HEK293 (cell line): ENCODE results near the gene SULT1C3.

Source experiments
- CTCF ChIA-PET: fragments of 350-600 bp; formaldehyde crosslinking; extraction: SDS; loops from one replicate; lab custom pipeline; 2021; ENCODE audit warnings: antibody characterized with exemption; lab: Yijun Ruan, JAX
- POLR2A ChIA-PET: fragments of 300-600 bp; formaldehyde crosslinking; extraction: SDS; loops from one replicate; lab custom pipeline; 2020; ENCODE audit warnings: antibody characterized with exemption, inconsistent platforms; lab: Yijun Ruan, JAX
- H3K27ac ChIP-seq: fragments of 200-500 bp; sonication (Bioruptor generic); 2 replicates; pipeline ENCODE4 v1.5.1; 2014; ENCODE audit warnings: low read depth, low read length, control low read depth, inconsistent platforms; ENCODE audit errors: extremely low read depth
- H3K36me3 ChIP-seq, 2 experiments: fragments of 200-500 bp in 1 of 2; sonication (Bioruptor generic) in 1 of 2; 1 replicate in 1 of 2; 2 replicates in 1 of 2; pipeline ENCODE4 v1.5.1; 2014 to 2017; ENCODE audit warnings: inconsistent platforms in 2 of 2, low read length in 2 of 2; ENCODE audit not compliant: control insufficient read depth in 2 of 2, insufficient read depth in 1 of 2
- H3K4me1 ChIP-seq: fragments of 200-500 bp; sonication (Bioruptor generic); 2 replicates; pipeline ENCODE4 v1.5.1; 2014; ENCODE audit warnings: mild to moderate bottlenecking, low read length, inconsistent platforms; ENCODE audit not compliant: control insufficient read depth, insufficient read depth
- H3K4me3 ChIP-seq: 2 replicates; pipeline ENCODE4 v1.5.1; 2011; ENCODE audit warnings: low read depth, mild to moderate bottlenecking, control low read depth, low read length, moderate library complexity
- H3K9me3 ChIP-seq: fragments of 200-500 bp; sonication (Bioruptor generic); 2 replicates; pipeline ENCODE4 v1.5.1; 2014; ENCODE audit warnings: low read depth, low read length, inconsistent platforms; ENCODE audit not compliant: control insufficient read depth, insufficient read depth
- HOXC10 ChIP-seq: sonication (generic); formaldehyde crosslinking; IDR thresholded peaks from 2 replicates; pipeline ENCODE4 v1.8.1; 2023; ENCODE audit warnings: mild to moderate bottlenecking, missing genetic modification reagents
- KLF10 ChIP-seq: fragments of 450-650 bp; IDR thresholded peaks from 2 replicates; pipeline ENCODE4 v1.5.1; 2018; ENCODE audit warnings: missing biosample characterization, mild to moderate bottlenecking, missing genetic modification characterization
- KLF16 ChIP-seq: fragments of 450-650 bp; formaldehyde crosslinking; IDR thresholded peaks from 2 replicates; pipeline ENCODE4 v1.5.1; 2017; ENCODE audit warnings: missing biosample characterization, missing genetic modification characterization
- KLF7 ChIP-seq: fragments of 450-650 bp; formaldehyde crosslinking; IDR thresholded peaks from 2 replicates; pipeline ENCODE4 v1.5.1; 2016; ENCODE audit warnings: missing biosample characterization, missing genetic modification characterization, borderline replicate concordance
- MYNN ChIP-seq: fragments of 450-650 bp; formaldehyde crosslinking; IDR thresholded peaks from 2 replicates; pipeline ENCODE4 v1.5.1; 2016; ENCODE audit warnings: missing biosample characterization, missing genetic modification characterization, borderline replicate concordance
- OSR2 ChIP-seq: fragments of 450-650 bp; formaldehyde crosslinking; IDR thresholded peaks from 2 replicates; pipeline ENCODE4 v1.5.1; 2016; ENCODE audit warnings: missing biosample characterization, missing genetic modification characterization
- SALL2 ChIP-seq: fragments of 450-650 bp; formaldehyde crosslinking; IDR thresholded peaks from 2 replicates; pipeline ENCODE4 v1.5.0; 2017; ENCODE audit warnings: missing biosample characterization, mild to moderate bottlenecking, missing genetic modification characterization, borderline replicate concordance
- ZFHX2 ChIP-seq: fragments of 450-650 bp; formaldehyde crosslinking; conservative IDR thresholded peaks from 2 replicates; pipeline ENCODE4 v1.5.1; 2016; ENCODE audit warnings: missing biosample characterization, missing genetic modification characterization
- ZNF10 ChIP-seq: fragments of 450-650 bp; formaldehyde crosslinking; IDR thresholded peaks from 2 replicates; pipeline ENCODE4 v1.5.1; 2017; ENCODE audit warnings: missing biosample characterization, missing genetic modification characterization
- ZNF112 ChIP-seq: fragments of 450-650 bp; formaldehyde crosslinking; IDR thresholded peaks from 2 replicates; pipeline ENCODE4 v1.5.0; 2017; ENCODE audit warnings: missing biosample characterization, missing genetic modification characterization
- ZNF202 ChIP-seq: fragments of 450-650 bp; formaldehyde crosslinking; IDR thresholded peaks from 2 replicates; pipeline ENCODE4 v1.5.1; 2016; ENCODE audit warnings: missing biosample characterization, missing genetic modification characterization, borderline replicate concordance
- ZNF211 ChIP-seq: fragments of 450-650 bp; formaldehyde crosslinking; IDR thresholded peaks from 2 replicates; pipeline ENCODE4 v1.5.1; 2016; ENCODE audit warnings: low read depth, missing biosample characterization, missing genetic modification characterization
- ZNF324 ChIP-seq: fragments of 450-650 bp; formaldehyde crosslinking; IDR thresholded peaks from 2 replicates; pipeline ENCODE4 v1.5.1; 2016; ENCODE audit warnings: missing biosample characterization, missing genetic modification characterization
- ZNF335 ChIP-seq: fragments of 450-650 bp; formaldehyde crosslinking; conservative IDR thresholded peaks from 2 replicates; pipeline ENCODE4 v1.5.1; 2016; ENCODE audit warnings: missing biosample characterization, missing genetic modification characterization
- ZNF514 ChIP-seq: fragments of 450-650 bp; formaldehyde crosslinking; IDR thresholded peaks from 2 replicates; pipeline ENCODE4 v1.5.1; 2016; ENCODE audit warnings: missing biosample characterization, missing genetic modification characterization
- ZNF544 ChIP-seq: fragments of 450-650 bp; formaldehyde crosslinking; IDR thresholded peaks from 2 replicates; pipeline ENCODE4 v1.5.0; 2017; ENCODE audit warnings: missing biosample characterization, missing genetic modification characterization
- ZNF555 ChIP-seq: fragments of 450-650 bp; formaldehyde crosslinking; conservative IDR thresholded peaks from 2 replicates; pipeline ENCODE4 v1.5.1; 2017; ENCODE audit warnings: missing biosample characterization, mild to moderate bottlenecking, missing genetic modification characterization, inconsistent platforms
- ZNF558 ChIP-seq: fragments of 450-650 bp; formaldehyde crosslinking; IDR thresholded peaks from 2 replicates; pipeline ENCODE4 v1.5.1; 2016; ENCODE audit warnings: missing biosample characterization, missing genetic modification characterization
- ZNF596 ChIP-seq: fragments of 450-650 bp; IDR thresholded peaks from 2 replicates; pipeline ENCODE4 v1.5.0; 2018; ENCODE audit warnings: missing biosample characterization, mild to moderate bottlenecking, missing genetic modification characterization, moderate library complexity
- ZXDB ChIP-seq: fragments of 450-650 bp; formaldehyde crosslinking; IDR thresholded peaks from 2 replicates; pipeline ENCODE4 v1.5.1; 2016; ENCODE audit warnings: missing biosample characterization, missing genetic modification characterization
- TF ChIP-seq, protein P1 (sequence below): IDR thresholded peaks from 2 replicates; pipeline ENCODE4 v1.6.1; 2011; ENCODE audit warnings: mild to moderate bottlenecking, low read depth, low read length, borderline replicate concordance
- TF ChIP-seq, protein P2 (sequence below): fragments of 450-650 bp; formaldehyde crosslinking; IDR thresholded peaks from 2 replicates; pipeline ENCODE4 v1.5.1; 2017; ENCODE audit warnings: missing biosample characterization, mild to moderate bottlenecking, missing genetic modification characterization, moderate library complexity
- TF ChIP-seq, protein P3 (sequence below): fragments of 450-650 bp; formaldehyde crosslinking; IDR thresholded peaks from 2 replicates; pipeline ENCODE4 v1.5.1; 2016; ENCODE audit warnings: missing biosample characterization, missing genetic modification characterization
- TF ChIP-seq, protein P4 (sequence below): fragments of 450-650 bp; formaldehyde crosslinking; IDR thresholded peaks from 2 replicates; pipeline ENCODE4 v1.5.1; 2017; ENCODE audit warnings: missing biosample characterization, missing genetic modification characterization

SULT1C3 gene

DNA sequence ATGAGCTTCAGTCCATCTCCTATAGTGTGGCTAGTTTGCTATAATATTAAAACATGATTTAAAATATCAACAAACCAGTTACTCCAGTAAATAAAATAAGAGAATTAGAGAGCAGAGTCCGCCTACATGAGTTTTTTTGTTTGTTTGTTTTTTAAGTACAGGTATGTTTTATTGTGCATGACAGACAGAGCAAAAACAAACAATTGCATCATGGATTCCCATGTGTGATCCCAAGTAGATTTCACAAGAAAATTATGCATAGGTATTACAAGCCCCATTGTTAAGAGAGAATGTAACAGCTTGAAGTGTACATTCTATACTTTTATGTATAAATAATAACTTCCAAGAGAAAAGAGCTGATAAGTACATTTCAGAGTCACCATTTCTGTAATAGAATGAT is 21.0 kb downstream of the SULT1C3 start (continued):
- TF ChIP-seq ZXDB (tag by site-specific recombination) (no peak), ZNF10 (tag by site-specific recombination) (no peak), ZNF558 (tag by site-specific recombination) (no peak), HOXC10 (CRISPR knock-in tag) (no peak)
- TF ChIP-seq, protein P1, sequence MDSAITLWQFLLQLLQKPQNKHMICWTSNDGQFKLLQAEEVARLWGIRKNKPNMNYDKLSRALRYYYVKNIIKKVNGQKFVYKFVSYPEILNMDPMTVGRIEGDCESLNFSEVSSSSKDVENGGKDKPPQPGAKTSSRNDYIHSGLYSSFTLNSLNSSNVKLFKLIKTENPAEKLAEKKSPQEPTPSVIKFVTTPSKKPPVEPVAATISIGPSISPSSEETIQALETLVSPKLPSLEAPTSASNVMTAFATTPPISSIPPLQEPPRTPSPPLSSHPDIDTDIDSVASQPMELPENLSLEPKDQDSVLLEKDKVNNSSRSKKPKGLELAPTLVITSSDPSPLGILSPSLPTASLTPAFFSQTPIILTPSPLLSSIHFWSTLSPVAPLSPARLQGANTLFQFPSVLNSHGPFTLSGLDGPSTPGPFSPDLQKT = no peak
- TF ChIP-seq, protein P2, sequence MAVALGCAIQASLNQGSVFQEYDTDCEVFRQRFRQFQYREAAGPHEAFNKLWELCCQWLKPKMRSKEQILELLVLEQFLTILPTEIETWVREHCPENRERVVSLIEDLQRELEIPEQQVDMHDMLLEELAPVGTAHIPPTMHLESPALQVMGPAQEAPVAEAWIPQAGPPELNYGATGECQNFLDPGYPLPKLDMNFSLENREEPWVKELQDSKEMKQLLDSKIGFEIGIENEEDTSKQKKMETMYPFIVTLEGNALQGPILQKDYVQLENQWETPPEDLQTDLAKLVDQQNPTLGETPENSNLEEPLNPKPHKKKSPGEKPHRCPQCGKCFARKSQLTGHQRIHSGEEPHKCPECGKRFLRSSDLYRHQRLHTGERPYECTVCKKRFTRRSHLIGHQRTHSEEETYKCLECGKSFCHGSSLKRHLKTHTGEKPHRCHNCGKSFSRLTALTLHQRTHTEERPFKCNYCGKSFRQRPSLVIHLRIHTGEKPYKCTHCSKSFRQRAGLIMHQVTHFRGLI (tag by site-specific recombination) = no peak

DNA sequence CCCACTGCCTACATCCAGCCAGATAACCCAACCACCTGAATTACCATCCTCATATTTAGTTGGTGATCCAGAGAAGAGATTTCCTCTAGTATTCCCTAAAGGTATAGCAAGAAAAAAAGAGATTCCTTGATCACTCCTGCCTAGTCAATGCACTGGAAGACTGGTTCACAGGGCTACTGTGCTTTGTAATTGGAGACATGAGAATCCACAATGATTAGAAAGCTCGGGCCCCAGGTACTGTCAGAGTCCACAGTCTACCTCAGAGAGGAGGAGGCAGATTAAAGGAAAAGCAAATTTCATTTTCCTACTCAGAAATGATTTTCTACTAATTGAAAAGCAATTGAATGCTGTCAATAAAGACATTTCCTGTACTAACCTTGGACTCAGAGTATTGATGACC is 22.3 kb downstream of the SULT1C3 start:
- Histone ChIP-seq H3K36me3 (no peaks in the 10 kb centered on the region), H3K4me3 (no peak overlapping the region), H3K9me3 (no peaks in the 10 kb centered on the region), H3K4me1 (no peaks in the 10 kb centered on the region), H3K27ac (no peak overlapping the region)
- TF ChIP-seq, protein P3, sequence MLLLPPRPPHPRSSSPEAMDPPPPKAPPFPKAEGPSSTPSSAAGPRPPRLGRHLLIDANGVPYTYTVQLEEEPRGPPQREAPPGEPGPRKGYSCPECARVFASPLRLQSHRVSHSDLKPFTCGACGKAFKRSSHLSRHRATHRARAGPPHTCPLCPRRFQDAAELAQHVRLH (tag by site-specific recombination) = no peak
- TF ChIP-seq ZNF544 (tag by site-specific recombination) (no peak), ZFHX2 (tag by site-specific recombination) (no peak), KLF7 (tag by site-specific recombination) (no peak), ZNF112 (no peak), ZNF324 (tag by site-specific recombination) (no peak), ZNF202 (tag by site-specific recombination) (no peak), SALL2 (no peak), ZNF555 (tag by site-specific recombination) (no peak), KLF10 (tag by site-specific recombination) (no peak), ZNF514 (tag by site-specific recombination) (no peak), ZNF596 (tag by site-specific recombination) (no peak), KLF16 (no peak), MYNN (tag by site-specific recombination) (no peak), ZNF211 (tag by site-specific recombination) (no peak), OSR2 (tag by site-specific recombination) (no peak), ZNF335 (tag by site-specific recombination) (no peak)
- TF ChIP-seq, protein P4, sequence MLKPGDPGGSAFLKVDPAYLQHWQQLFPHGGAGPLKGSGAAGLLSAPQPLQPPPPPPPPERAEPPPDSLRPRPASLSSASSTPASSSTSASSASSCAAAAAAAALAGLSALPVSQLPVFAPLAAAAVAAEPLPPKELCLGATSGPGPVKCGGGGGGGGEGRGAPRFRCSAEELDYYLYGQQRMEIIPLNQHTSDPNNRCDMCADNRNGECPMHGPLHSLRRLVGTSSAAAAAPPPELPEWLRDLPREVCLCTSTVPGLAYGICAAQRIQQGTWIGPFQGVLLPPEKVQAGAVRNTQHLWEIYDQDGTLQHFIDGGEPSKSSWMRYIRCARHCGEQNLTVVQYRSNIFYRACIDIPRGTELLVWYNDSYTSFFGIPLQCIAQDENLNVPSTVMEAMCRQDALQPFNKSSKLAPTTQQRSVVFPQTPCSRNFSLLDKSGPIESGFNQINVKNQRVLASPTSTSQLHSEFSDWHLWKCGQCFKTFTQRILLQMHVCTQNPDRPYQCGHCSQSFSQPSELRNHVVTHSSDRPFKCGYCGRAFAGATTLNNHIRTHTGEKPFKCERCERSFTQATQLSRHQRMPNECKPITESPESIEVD (tag by site-specific recombination) = no peak
- ChIA-PET CTCF (no interaction called here), POLR2A (no interaction called here)
